K562 (cell line): ENCODE measurements around the gene TKT. TPM values are rescaled to one million over a fixed set of nuclear protein-coding genes. Genes with fewer than 3 reads are reported as not detected.

Experiments
- ARID4B ChIP-seq: sonication (generic); formaldehyde crosslinking; IDR thresholded peaks from 2 replicates; pipeline ENCODE4 v1.8.0; 2022; ENCODE audit warnings: mild to moderate bottlenecking, missing genetic modification reagents
- ATF1 ChIP-seq, 2 experiments: fragments of 450-650 bp in 1 of 2; IDR thresholded peaks; 2 replicates each; pipeline ENCODE4 v1.6.1; 2016; ENCODE audit warnings: missing compliant biosample characterization in 1 of 2, missing genetic modification characterization in 1 of 2
- BCOR ChIP-seq: fragments of 450-650 bp; IDR thresholded peaks from 2 replicates; pipeline ENCODE4 v1.6.1; 2016
- CBX3 ChIP-seq, 2 experiments: IDR thresholded peaks; 1 replicate in 1 of 2; 2 replicates in 1 of 2; pipeline ENCODE4 v1.6.1; 2012; ENCODE audit warnings: inconsistent platforms in 2 of 2, low read length in 2 of 2, borderline replicate concordance in 1 of 2, control low read depth in 1 of 2
- CCNT2 ChIP-seq: IDR thresholded peaks from 2 replicates; pipeline ENCODE4 v1.6.1; 2011; ENCODE audit warnings: borderline replicate concordance, low read depth, mild to moderate bottlenecking, moderate library complexity, mixed read lengths, low read length; ENCODE audit not compliant: insufficient read length; ENCODE audit errors: extremely low read depth
- KDM1A ChIP-seq, 2 experiments: fragments of 450-650 bp; IDR thresholded peaks; 2 replicates each; pipeline ENCODE4 v1.6.1; 2016; ENCODE audit warnings: mild to moderate bottlenecking in 2 of 2
- L3MBTL2 ChIP-seq: fragments of 450-650 bp; IDR thresholded peaks from 2 replicates; pipeline ENCODE4 v1.6.1; 2016; ENCODE audit warnings: mild to moderate bottlenecking, moderate library complexity
- POLR2H ChIP-seq: IDR thresholded peaks from 2 replicates; pipeline ENCODE4 v1.6.1; 2016; ENCODE audit warnings: missing genetic modification characterization, low read depth, mild to moderate bottlenecking, control low read depth, missing compliant biosample characterization, moderate library complexity
- RBM14 ChIP-seq: fragments of 200-400 bp; formaldehyde crosslinking; IDR thresholded peaks from 2 replicates; pipeline ENCODE4 v1.6.1; 2018; ENCODE audit warnings: low read depth, mild to moderate bottlenecking, low read length, moderate library complexity, borderline replicate concordance; ENCODE audit not compliant: insufficient read depth
- TCF3 ChIP-seq: sonication (generic); formaldehyde crosslinking; IDR thresholded peaks from 2 replicates; pipeline ENCODE4 v1.4.0; 2020; ENCODE audit warnings: mild to moderate bottlenecking, missing genetic modification reagents
- ZBTB26 ChIP-seq: fragments of 450-650 bp; formaldehyde crosslinking; IDR thresholded peaks from 2 replicates; pipeline ENCODE4 v1.4.0; 2022; ENCODE audit warnings: missing genetic modification characterization
- ZNF766 ChIP-seq: fragments of 200-800 bp; sonication (Bioruptor generic); conservative IDR thresholded peaks from 2 replicates; pipeline ENCODE4 v1.6.1; 2016; ENCODE audit warnings: missing genetic modification characterization, missing compliant biosample characterization
- ZNF830 ChIP-seq: fragments of 250-450 bp; sonication (Bioruptor Pico); IDR thresholded peaks from 2 replicates; pipeline ENCODE4 v1.5.0; 2021; ENCODE audit warnings: mild to moderate bottlenecking
- polyA plus RNA-seq, 8 experiments: library from polyadenylated mRNA; depleted of rRNA in 4 of 8; stranded (reverse) in 5 of 8; unstranded in 3 of 8; fragments of >200 nt; fragmentation: Nextera tagmentation in 2 of 8; fragmentation: Illumina TruSeq in 1 of 8; extraction: Ambion mirVana in 2 of 8; extraction: Trizol in 1 of 8; gene quantifications; 2 replicates each; pipeline versions ENCODE4 v1.2.1 to v1.2.3, GENCODE V29; 2011 to 2014; ENCODE audit warnings: inconsistent platforms in 1 of 8, missing spikeins in 1 of 8
- total RNA-seq, 7 experiments: library from RNA; depleted of rRNA in 6 of 7; stranded (reverse); fragments of >200 nt in 6 of 7; fragmentation: Illumina TruSeq in 2 of 7; extraction: Trizol in 2 of 7; gene quantifications; 2 replicates each; pipeline versions ENCODE4 v1.2.1 to v1.2.3, GENCODE V29; 2011 to 2021; ENCODE audit warnings: low replicate concordance in 1 of 7
- TF ChIP-seq, protein P1 (sequence below): fragments of 450-650 bp; formaldehyde crosslinking; IDR thresholded peaks from 2 replicates; pipeline ENCODE4 v1.4.0; 2020; ENCODE audit warnings: mild to moderate bottlenecking, moderate library complexity
- TF ChIP-seq, protein P2 (sequence below): fragments of 450-650 bp; IDR thresholded peaks from 2 replicates; pipeline ENCODE4 v1.6.1; 2016
- TF ChIP-seq, protein P3 (sequence below), 2 experiments: IDR thresholded peaks; 2 replicates each; pipeline ENCODE4 v1.6.1; 2011; ENCODE audit warnings: borderline replicate concordance in 1 of 2, control low read depth in 1 of 2, low read depth in 1 of 2, low read length in 1 of 2, mild to moderate bottlenecking in 1 of 2, mixed read lengths in 1 of 2, moderate library complexity in 1 of 2; ENCODE audit not compliant: insufficient read depth in 1 of 2, insufficient read length in 1 of 2, poor library complexity in 1 of 2, severe bottlenecking in 1 of 2; ENCODE audit errors: extremely low read depth in 1 of 2

The TKT gene
- total and polyA plus RNA-seq, 9 of the 15 experiments (the other 6 are each of a cell fraction or from before 2014, with no cell fraction given): 58.1 to 401 (median 187) TPM

GRCh38 chr3:53255775-53256703 lies at the start of gene TKT (continued):
- TF ChIP-seq, protein P1, sequence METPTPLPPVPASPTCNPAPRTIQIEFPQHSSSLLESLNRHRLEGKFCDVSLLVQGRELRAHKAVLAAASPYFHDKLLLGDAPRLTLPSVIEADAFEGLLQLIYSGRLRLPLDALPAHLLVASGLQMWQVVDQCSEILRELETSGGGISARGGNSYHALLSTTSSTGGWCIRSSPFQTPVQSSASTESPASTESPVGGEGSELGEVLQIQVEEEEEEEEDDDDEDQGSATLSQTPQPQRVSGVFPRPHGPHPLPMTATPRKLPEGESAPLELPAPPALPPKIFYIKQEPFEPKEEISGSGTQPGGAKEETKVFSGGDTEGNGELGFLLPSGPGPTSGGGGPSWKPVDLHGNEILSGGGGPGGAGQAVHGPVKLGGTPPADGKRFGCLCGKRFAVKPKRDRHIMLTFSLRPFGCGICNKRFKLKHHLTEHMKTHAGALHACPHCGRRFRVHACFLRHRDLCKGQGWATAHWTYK (CRISPR knock-in tag): no peak
- TF ChIP-seq CBX3 (IDR thresholded peaks at IDR 0.05; ENCODE audit: borderline replicate concordance in 1 of 2, low read length in 2 of 2): peak in 1 of 2 experiments; percentile 74; a peak in 2 of 3 replicates
- TF ChIP-seq, protein P2, sequence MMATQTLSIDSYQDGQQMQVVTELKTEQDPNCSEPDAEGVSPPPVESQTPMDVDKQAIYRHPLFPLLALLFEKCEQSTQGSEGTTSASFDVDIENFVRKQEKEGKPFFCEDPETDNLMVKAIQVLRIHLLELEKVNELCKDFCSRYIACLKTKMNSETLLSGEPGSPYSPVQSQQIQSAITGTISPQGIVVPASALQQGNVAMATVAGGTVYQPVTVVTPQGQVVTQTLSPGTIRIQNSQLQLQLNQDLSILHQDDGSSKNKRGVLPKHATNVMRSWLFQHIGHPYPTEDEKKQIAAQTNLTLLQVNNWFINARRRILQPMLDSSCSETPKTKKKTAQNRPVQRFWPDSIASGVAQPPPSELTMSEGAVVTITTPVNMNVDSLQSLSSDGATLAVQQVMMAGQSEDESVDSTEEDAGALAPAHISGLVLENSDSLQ: no peak
- TF ChIP-seq TCF3 (CRISPR knock-in tag): peak; percentile 66
- TF ChIP-seq, protein P3, sequence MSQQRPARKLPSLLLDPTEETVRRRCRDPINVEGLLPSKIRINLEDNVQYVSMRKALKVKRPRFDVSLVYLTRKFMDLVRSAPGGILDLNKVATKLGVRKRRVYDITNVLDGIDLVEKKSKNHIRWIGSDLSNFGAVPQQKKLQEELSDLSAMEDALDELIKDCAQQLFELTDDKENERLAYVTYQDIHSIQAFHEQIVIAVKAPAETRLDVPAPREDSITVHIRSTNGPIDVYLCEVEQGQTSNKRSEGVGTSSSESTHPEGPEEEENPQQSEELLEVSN (IDR thresholded peaks at IDR 0.05; ENCODE audit: borderline replicate concordance in 1 of 2, extremely low read depth in 1 of 2, insufficient read depth in 1 of 2, insufficient read length in 1 of 2, low read depth in 1 of 2, low read length in 1 of 2, poor library complexity in 1 of 2, severe bottlenecking in 1 of 2): peak in 1 of 2 experiments; percentile 68
- TF ChIP-seq ZBTB26: no peak
- TF ChIP-seq POLR2H (tag): no peak; the same call in 1 of the 2 replicates
- no peak for TF ChIP-seq RBM14
- peak; percentile 46; the same call in 1 of the 2 replicates for TF ChIP-seq ZNF766 (CRISPR knock-in tag)
- peak; percentile 100 for TF ChIP-seq BCOR
- no peak; the same call in 1 of the 2 replicates for TF ChIP-seq L3MBTL2
- TF ChIP-seq ARID4B (CRISPR knock-in tag): peak; percentile 77; the same call in 1 of the 2 replicates
- TF ChIP-seq KDM1A (IDR thresholded peaks at IDR 0.05): peak; percentile 96 to 98
- 0 out of 2 replicates have a peak, but pooled peaks have one; percentile 29 for TF ChIP-seq ATF1 (CRISPR knock-in tag; IDR thresholded peaks at IDR 0.05)
- no peak for TF ChIP-seq ATF1 (tag; IDR thresholded peaks at IDR 0.05)
- no peak for TF ChIP-seq ZNF830 (CRISPR knock-in tag)
- TF ChIP-seq CCNT2: peak; percentile 56
